ENCODE results near the gene CA6.
A peak's percentile ranks its signal among the peaks of the same experiment; 100 is the strongest.
"Not testable (repeated sequence)": the region's sequence is repeated elsewhere in the genome, so short reads cannot be mapped to it uniquely, and the experiment has no call there.

The CA6 gene

GRCh38 chr1:8945568-8945967 lies at the start of gene CA6:
Gene CA6, plus strand, starts transcription at chr1:8945868. Its CDS starts 19 bp downstream, at chr1:8945887.
- Mint-ChIP-seq H3K27ac (no peak within 1 kb of the TSS), H3K36me3 (no peaks in the 10 kb centered on the region), H3K4me1 (no peaks in the 10 kb centered on the region), H3K9me3 (no peaks in the 10 kb centered on the region), H3K4me3 (no peak within 1 kb of the TSS), H3K27me3 (peaks cover 36% of the 10 kb centered on the region)
- ATAC-seq: no peak

DNA sequence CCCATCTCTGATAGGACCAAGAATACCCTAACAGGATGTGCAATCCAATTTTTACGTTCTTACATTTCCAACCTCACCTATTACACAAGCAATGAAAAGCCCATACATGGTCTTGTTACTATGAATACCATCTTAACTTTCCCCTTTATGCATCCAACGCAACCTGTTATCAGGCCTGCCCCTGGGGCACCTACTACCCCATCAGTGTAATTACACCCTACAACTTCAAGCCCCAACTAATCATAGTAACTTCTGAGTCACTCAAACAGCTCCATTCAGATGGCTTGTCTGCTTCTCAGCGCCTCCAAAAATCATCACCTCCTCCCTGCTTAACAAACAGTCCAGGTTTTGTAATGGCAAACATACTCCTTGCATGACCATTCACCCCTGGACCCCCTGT lies 48.9 kb upstream of the CA6 start:
- H3K4me3 Mint-ChIP-seq, ATAC-seq, H3K27me3 Mint-ChIP-seq, H3K36me3 Mint-ChIP-seq, H3K4me1 Mint-ChIP-seq, H3K9me3 Mint-ChIP-seq, H3K27ac Mint-ChIP-seq: not testable (repeated sequence)

DNA sequence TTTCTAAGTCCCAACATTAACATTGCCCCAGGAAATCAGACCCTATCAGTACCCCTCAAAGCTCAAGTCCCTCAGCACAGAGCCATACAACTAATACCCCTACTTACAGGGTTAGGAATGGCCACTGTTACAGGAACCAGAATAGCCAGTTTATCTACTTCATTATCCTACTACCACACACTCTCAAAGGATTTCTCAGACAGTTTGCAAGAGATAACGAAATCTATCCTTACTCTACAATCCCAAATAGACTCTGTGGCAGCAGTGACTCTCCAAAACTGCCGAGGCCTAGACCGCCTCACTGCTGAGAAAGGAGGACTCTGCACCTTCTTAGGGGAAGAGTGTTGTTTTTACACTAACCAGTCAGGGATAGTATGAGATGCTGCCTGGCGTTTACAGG lies 48.2 kb upstream of the CA6 start:
- not testable (repeated sequence) for H3K9me3 Mint-ChIP-seq, H3K36me3 Mint-ChIP-seq, H3K27ac Mint-ChIP-seq, H3K4me1 Mint-ChIP-seq, H3K4me3 Mint-ChIP-seq, ATAC-seq, H3K27me3 Mint-ChIP-seq

GRCh38 chr1:8898418-8898817 lies 47.2 kb upstream of the CA6 start:
- H3K4me3 Mint-ChIP-seq, H3K4me1 Mint-ChIP-seq, H3K27me3 Mint-ChIP-seq, H3K9me3 Mint-ChIP-seq, H3K36me3 Mint-ChIP-seq, ATAC-seq, H3K27ac Mint-ChIP-seq: not testable (repeated sequence)

DNA sequence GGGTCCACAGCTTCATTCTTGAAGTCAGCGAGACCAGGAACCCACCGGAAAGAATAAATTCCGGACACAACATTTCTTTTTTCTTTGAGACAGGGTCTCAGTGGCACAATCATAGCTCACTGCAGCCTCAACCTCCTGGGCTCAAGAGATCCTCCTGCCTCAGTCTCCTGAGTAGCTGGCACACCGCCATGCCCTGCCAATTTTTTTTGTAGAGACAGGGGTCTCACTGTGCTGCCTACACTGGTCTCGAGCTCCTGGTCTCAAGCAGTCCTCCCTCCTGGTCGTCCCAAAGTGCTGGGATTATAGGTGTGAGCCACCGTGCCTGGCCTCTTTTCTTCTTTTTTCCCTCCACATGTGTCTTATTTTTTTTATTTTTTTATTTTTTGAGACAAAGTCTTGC lies 46.6 kb upstream of the CA6 start:
- Mint-ChIP-seq H3K36me3 (no peaks in the 10 kb centered on the region), H3K9me3 (no peaks in the 10 kb centered on the region), H3K27ac (peak overlapping the region; percentile 77), H3K4me1 (peaks cover 9% of the 10 kb centered on the region), H3K4me3 (no peak overlapping the region), H3K27me3 (no peaks in the 10 kb centered on the region)
- no peak for ATAC-seq

DNA sequence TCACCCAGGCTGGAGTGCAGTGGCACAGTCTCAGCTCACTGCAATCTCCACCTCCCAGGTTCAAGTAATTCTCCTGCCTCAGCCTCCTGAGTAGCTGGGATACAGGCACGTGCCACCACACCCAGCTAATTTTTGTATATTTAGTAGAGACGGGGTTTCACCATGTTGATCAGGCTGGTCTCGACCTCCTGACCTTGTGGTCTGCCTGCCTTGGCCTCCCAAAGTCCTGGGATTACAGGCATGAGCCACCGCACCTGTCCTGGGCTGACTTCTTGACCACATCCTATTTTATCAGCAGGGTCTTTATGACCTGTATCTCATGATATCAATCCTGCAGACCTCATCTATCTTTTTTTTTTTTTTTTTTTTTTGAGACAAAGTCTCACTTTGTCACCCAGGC lies 45.0 kb upstream of the CA6 start:
- H3K4me3 Mint-ChIP-seq, H3K36me3 Mint-ChIP-seq, H3K27ac Mint-ChIP-seq, H3K9me3 Mint-ChIP-seq, H3K4me1 Mint-ChIP-seq, H3K27me3 Mint-ChIP-seq, ATAC-seq: not testable (repeated sequence)

- no peak overlapping the region for H3K27ac Mint-ChIP-seq
- H3K4me1 Mint-ChIP-seq: peaks cover 9% of the 10 kb centered on the region
Observed at GRCh38 chr1:8902765-8903164, 42.9 kb upstream of the CA6 start.

GRCh38 chr1:8903410-8903809 lies 42.3 kb upstream of the CA6 start:
- H3K27me3 Mint-ChIP-seq: peaks cover 8% of the 10 kb centered on the region
- no peak overlapping the region for H3K27ac Mint-ChIP-seq
- no peaks in the 10 kb centered on the region for H3K36me3 Mint-ChIP-seq
- no peaks in the 10 kb centered on the region for H3K9me3 Mint-ChIP-seq
- no peak overlapping the region for H3K4me3 Mint-ChIP-seq
- ATAC-seq: no peak
- H3K4me1 Mint-ChIP-seq: peaks cover 9% of the 10 kb centered on the region

More at GRCh38 chr1:8902765-8903164, 42.9 kb upstream of the CA6 start:
- Mint-ChIP-seq H3K36me3 (no peaks in the 10 kb centered on the region), H3K9me3 (no peaks in the 10 kb centered on the region), H3K4me3 (no peak overlapping the region), H3K27me3 (peaks cover 8% of the 10 kb centered on the region)
- ATAC-seq: no peak

DNA sequence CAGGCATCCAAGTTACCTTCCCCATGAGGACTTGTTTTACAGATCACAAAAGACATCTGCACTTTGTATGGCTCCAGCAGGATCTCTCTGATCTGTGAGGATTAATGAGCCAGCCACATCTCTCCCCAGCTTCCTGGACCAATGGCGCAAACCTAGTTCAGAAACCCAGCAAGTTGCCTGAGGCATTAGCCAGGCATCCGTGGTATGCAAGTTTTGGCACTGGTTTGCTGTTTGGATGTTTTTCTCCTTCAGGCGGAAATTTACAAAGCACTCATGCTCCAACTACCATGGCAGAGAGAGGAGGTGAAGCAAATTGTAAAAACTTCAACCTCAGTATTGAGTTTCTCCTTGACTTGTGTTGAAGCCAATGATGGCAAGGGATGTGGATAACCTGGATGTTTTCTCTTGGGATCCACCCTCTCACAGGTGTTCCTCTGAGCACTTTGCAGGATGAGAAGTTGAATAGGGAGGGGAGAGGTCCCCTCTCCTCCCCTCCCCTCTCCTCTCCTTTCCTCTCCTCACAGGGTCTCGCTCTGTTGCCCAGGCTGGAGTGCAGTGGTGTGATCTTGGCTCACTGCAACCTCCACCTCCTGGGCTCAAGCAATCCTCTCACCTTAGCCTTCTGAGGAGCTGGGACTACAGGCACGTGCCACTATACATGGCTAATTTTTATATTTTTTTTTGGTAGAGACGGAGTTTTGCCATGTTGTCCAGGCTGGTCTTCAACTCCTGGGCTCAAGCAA lies 41.6 kb upstream of the CA6 start:
- H3K4me3 Mint-ChIP-seq: no peak overlapping the region
- H3K4me1 Mint-ChIP-seq: peaks cover 9% of the 10 kb centered on the region
- ATAC-seq: no peak
- H3K27me3 Mint-ChIP-seq: peaks cover 8% of the 10 kb centered on the region
- no peaks in the 10 kb centered on the region for H3K36me3 Mint-ChIP-seq
- H3K9me3 Mint-ChIP-seq: no peaks in the 10 kb centered on the region
- no peak overlapping the region for H3K27ac Mint-ChIP-seq

DNA sequence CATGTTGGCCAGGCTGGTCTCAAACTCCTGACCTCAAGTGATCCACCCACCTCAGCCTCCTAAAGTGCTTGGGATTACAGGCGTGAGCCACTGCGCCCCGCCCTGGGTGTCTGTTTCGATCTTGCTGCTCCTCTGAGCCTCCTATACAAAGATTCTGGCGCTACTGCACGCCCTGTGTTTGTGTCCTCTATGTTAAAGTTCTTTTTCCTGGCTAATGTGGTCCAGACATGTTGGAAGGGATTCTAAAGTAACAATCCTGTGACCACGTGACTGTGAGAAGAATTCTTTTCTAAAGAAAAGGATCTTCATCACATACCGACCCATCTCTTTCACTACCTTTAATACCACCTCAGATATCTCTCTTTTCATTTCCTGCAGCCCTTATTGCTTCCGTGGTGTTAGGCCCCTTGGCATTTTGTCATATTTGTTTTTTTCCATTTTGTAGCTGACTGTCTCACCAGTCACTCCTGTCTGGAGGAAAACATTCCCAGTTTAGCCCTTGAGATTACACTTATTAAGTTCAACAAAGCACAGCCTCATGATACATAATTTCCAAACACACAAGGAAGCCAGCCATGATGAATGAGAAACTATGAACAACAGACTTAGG lies 40.0 kb upstream of the CA6 start:
- Mint-ChIP-seq H3K27me3 (peaks cover 8% of the 10 kb centered on the region), H3K27ac (no peak overlapping the region), H3K36me3 (no peaks in the 10 kb centered on the region), H3K9me3 (peaks cover 2% of the 10 kb centered on the region), H3K4me1 (no peaks in the 10 kb centered on the region), H3K4me3 (no peak overlapping the region)
- no peak for ATAC-seq

- ATAC-seq: no peak
- Mint-ChIP-seq H3K4me1 (no peaks in the 10 kb centered on the region), H3K27ac (no peak overlapping the region), H3K4me3 (no peak overlapping the region), H3K9me3 (peaks cover 2% of the 10 kb centered on the region), H3K27me3 (peaks cover 16% of the 10 kb centered on the region), H3K36me3 (no peaks in the 10 kb centered on the region)
Observed at GRCh38 chr1:8908388-8909151, 37.1 kb upstream of the CA6 start.

GRCh38 chr1:8910331-8910730 lies 35.3 kb upstream of the CA6 start:
- Mint-ChIP-seq H3K4me1 (no peaks in the 10 kb centered on the region), H3K36me3 (no peaks in the 10 kb centered on the region), H3K27ac (no peak overlapping the region), H3K9me3 (peaks cover 2% of the 10 kb centered on the region), H3K4me3 (no peak overlapping the region), H3K27me3 (peaks cover 16% of the 10 kb centered on the region)
- ATAC-seq: no peak

DNA sequence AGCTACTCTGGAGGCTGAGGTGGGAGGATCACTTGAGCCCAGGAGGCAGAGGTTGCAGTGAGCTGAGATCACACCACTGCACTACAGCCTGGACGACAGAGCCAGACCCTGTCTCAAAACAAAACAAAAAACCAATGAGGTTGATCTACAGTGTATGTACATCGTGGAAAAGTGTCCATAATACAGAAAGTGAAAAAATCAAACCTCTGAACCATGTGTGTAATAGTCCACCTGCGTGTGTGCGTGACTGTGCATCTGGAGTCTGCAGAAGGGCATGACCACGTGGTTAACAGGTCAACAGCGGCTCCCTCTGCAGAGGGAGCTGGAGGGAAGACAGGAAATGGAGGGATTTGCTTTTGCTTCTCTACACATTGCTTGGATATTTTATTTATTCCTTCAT lies 34.8 kb upstream of the CA6 start:
- Mint-ChIP-seq H3K27me3 (peaks cover 10% of the 10 kb centered on the region), H3K9me3 (peaks cover 2% of the 10 kb centered on the region), H3K36me3 (no peaks in the 10 kb centered on the region), H3K4me1 (no peaks in the 10 kb centered on the region), H3K27ac (no peak overlapping the region), H3K4me3 (no peak overlapping the region)
- ATAC-seq: no peak

DNA sequence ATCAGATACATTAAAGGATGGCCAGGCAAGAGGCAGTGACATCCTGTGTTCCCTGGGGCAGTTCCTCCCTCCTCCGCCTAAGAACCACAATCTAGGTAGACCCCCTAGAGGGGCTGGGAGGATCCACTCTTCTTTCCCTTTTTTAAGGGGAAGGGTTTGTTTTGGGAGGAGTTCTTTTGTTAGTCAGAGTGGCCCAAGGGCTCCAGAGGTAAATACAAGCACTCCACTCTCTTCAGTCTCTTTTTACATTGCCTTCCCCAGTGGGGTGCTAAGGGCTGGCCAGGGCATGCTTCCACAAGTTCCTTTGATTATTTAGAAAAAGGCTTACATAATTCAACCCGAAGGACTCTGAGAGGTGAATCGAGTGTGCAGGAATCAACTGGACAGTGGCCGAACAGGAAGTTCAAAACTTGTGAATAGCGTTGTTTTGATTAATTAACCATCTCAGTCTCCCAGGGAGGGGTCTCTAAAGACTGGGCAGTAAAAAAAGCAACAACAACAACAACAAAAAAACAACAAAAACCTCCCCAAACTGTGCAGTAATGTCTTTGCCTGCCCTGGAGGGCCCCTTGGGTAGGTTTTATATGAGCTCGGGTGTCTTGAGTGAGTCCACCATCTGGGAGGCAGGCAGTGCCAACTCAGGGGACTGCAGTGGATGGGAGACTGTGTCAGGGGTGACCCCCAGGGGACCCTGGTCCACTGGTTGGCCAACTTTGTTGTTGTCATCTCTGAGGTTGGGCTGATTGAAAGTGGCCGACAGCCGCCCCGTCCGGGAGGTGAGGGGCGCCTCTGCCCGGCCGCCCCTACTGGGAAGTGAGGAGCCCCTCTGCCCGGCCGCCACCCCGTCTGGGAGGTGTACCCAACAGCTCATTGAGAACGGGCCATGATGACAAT lies 34.0 kb upstream of the CA6 start:
- Mint-ChIP-seq H3K4me1 (no peaks in the 10 kb centered on the region), H3K36me3 (no peaks in the 10 kb centered on the region), H3K27me3 (peaks cover 8% of the 10 kb centered on the region), H3K9me3 (peaks cover 2% of the 10 kb centered on the region), H3K4me3 (no peak overlapping the region), H3K27ac (no peak overlapping the region)
- no peak for ATAC-seq

GRCh38 chr1:8913457-8913856 lies 32.2 kb upstream of the CA6 start:
- Mint-ChIP-seq H3K27ac (no peak overlapping the region), H3K36me3 (no peaks in the 10 kb centered on the region), H3K4me1 (no peaks in the 10 kb centered on the region), H3K27me3 (peaks cover 8% of the 10 kb centered on the region), H3K9me3 (peaks cover 2% of the 10 kb centered on the region), H3K4me3 (no peak overlapping the region)
- no peak for ATAC-seq
